ENCODE measurements around the gene ANK3. TPM values are rescaled to one million over a fixed set of nuclear protein-coding genes. Genes with fewer than 3 reads are reported as not detected.
A peak's percentile ranks its signal among the peaks of the same experiment; 100 is the strongest.

The ANK3 gene
- total RNA-seq, 1 experiment from 2014 or later: 69.6 TPM

- no peaks in the 10 kb centered on the region for H3K9me3 Mint-ChIP-seq
- H3K36me3 Mint-ChIP-seq: no peaks in the 10 kb centered on the region
- peaks cover 2% of the 10 kb centered on the region for H3K4me1 Mint-ChIP-seq
- ChIA-PET CTCF (no interaction called here), POLR2A (no interaction called here)
- H3K27ac Mint-ChIP-seq: no peak overlapping the region
- DNase-seq (ENCODE audit: low spot score): no peak
- peak; percentile 61 for ATAC-seq
- TF ChIP-seq ESRRA (CRISPR knock-in tag; IDR thresholded peaks at IDR 0.05; ENCODE audit: borderline replicate concordance) (no peak), CTCF (IDR thresholded peaks at IDR 0.05) (peak; percentile 25; the same call in 1 of the 2 replicates), EMX1 (CRISPR knock-in tag; IDR thresholded peaks at IDR 0.05) (no peak), ZNF425 (CRISPR knock-in tag; conservative IDR thresholded peaks at IDR 0.05) (no peak)
- no peaks in the 10 kb centered on the region for H3K27me3 Mint-ChIP-seq (ENCODE audit: low read depth)
- H3K4me3 Mint-ChIP-seq: no peak overlapping the region
Observed at GRCh38 chr10:60252688-60253087, 137.0 kb downstream of the ANK3 start.

GRCh38 chr10:60246382-60246781 is 143.3 kb downstream of the ANK3 start:
- Mint-ChIP-seq H3K27me3 (ENCODE audit: low read depth) (no peaks in the 10 kb centered on the region), H3K36me3 (no peaks in the 10 kb centered on the region), H3K27ac (no peak overlapping the region), H3K9me3 (no peaks in the 10 kb centered on the region), H3K4me3 (no peak overlapping the region), H3K4me1 (no peaks in the 10 kb centered on the region)
- CTCF ChIA-PET: no interaction called here
- ATAC-seq (no peak), DNase-seq (ENCODE audit: low spot score) (no peak)
- TF ChIP-seq ZNF317 (CRISPR knock-in tag; IDR thresholded peaks at IDR 0.05; ENCODE audit: borderline replicate concordance, low read depth): no peak
- no peak for TF ChIP-seq SP1 (CRISPR knock-in tag; conservative IDR thresholded peaks at IDR 0.05)
- TF ChIP-seq SMAD4 (CRISPR knock-in tag; IDR thresholded peaks at IDR 0.05): no peak
- no peak for TF ChIP-seq ZNF425 (CRISPR knock-in tag; conservative IDR thresholded peaks at IDR 0.05)
- TF ChIP-seq MYBL2 (CRISPR knock-in tag; IDR thresholded peaks at IDR 0.05): no peak
- no peak for TF ChIP-seq STAT6 (CRISPR knock-in tag; conservative IDR thresholded peaks at IDR 0.05; ENCODE audit: low read depth)
- no peak for TF ChIP-seq USF1 (CRISPR knock-in tag; IDR thresholded peaks at IDR 0.05)
- TF ChIP-seq ZBTB21 (CRISPR knock-in tag; IDR thresholded peaks at IDR 0.05; ENCODE audit: borderline replicate concordance): no peak
- no peak for TF ChIP-seq PRRX2 (CRISPR knock-in tag; IDR thresholded peaks at IDR 0.05)
- TF ChIP-seq E2F4 (CRISPR knock-in tag; IDR thresholded peaks at IDR 0.05; ENCODE audit: borderline replicate concordance, low read depth): no peak
- TF ChIP-seq ZNF219 (CRISPR knock-in tag; IDR thresholded peaks at IDR 0.05; ENCODE audit: borderline replicate concordance): no peak
- no peak for TF ChIP-seq ZNF423 (CRISPR knock-in tag; IDR thresholded peaks at IDR 0.05)
- POLR2A ChIA-PET: no interaction called here

Data from WTC11 (cell line).